GM19438 (cell line): ENCODE data around the gene LRG1.
"Not testable (repeated sequence)": the region's sequence is repeated elsewhere in the genome, so short reads cannot be mapped to it uniquely, and the experiment has no call there.

ENCODE experiments used
- ATAC-seq: cut with Tn5 transposase; IDR thresholded peaks from one replicate; pipeline ENCODE4 v1.9.1; 2021; ENCODE audit warnings: low read depth; ENCODE audit not compliant: unreplicated experiment

LRG1 gene

GRCh38 chr19:4531562-4532165 lies 8.2 kb downstream of the LRG1 start:
- ATAC-seq, result no peak

GRCh38 chr19:4529924-4530522 lies 9.8 kb downstream of the LRG1 start:
- no peak for ATAC-seq

DNA sequence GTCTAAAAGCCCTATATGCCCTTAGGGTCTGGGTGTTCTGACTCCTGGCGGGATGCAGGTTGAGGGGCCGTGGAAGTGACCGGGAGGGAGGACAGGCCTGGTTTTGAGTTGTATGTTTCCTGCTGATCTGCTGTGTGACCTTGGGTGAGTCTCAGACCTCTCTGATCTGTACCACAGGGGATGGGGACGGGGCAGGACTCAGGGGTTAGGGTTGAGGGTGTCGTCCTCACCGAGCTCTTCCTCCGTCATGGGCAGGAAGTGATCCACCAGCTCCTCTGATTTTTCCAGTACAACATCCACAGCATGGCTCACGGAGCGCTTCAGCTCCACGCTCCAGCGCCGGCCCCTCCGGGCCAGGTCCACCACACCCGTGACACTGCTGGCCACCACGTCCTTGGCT lies 11.0 kb downstream of the LRG1 start:
- ATAC-seq, result no peak

DNA sequence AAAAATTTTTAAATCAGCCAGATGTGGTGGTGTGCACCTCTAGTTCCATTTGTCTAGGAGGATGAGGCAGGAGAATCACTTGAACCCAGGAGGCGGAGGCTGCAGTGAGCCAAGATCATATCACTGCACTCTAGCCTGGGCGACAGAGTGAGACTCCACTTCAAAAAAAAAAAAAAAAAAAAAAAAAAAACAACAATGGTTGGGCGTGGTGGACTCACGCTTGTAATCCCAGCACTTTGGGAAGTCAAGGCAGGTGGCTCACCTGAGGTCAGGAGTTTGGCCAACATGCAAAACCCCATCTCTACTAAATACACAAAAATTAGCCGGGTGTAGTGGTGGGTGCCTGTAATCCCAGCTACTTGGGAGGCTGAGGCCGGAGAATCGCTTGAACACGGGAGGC lies 12.5 kb downstream of the LRG1 start:
- ATAC-seq, result not testable (repeated sequence)

GRCh38 chr19:4525563-4526002 lies 14.3 kb downstream of the LRG1 start:
- ATAC-seq, result no peak

DNA sequence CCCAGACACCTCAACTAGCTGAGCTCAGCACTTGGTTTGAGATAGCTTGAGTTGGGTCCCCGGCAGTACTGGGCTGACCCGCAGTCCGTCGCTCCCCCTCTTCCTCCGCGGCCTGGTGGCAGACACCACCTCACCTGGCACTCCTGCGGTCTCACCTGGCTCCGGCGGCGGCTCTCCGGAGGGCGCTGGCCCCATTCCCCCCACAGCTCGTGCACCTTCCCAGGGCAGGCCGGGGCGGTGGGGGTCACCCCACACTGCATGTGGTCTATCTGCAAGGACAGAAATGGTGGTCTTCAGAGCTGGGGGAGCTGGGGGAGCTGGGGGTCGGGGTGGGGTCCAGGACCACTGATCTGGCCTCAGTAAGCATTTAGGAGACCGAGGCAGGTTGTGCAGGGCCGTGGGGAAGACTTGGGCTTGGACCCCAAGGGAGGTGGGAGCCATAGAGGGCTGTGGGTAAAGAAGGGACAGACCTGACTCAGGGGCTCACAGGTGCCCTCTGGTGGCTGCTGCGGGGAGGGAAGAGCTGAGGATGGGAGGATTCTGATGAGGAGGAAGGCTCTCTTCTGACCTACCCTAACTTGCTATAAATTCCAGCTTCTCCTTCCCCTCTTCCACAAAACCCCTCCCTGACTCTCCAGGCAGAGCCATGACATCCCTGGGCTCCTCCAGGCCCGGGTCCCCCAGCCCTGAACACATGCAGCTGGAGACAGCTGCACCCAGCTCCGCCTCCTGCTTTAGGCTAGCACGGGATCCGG lies 14.9 kb downstream of the LRG1 start:
- no peak for ATAC-seq

DNA sequence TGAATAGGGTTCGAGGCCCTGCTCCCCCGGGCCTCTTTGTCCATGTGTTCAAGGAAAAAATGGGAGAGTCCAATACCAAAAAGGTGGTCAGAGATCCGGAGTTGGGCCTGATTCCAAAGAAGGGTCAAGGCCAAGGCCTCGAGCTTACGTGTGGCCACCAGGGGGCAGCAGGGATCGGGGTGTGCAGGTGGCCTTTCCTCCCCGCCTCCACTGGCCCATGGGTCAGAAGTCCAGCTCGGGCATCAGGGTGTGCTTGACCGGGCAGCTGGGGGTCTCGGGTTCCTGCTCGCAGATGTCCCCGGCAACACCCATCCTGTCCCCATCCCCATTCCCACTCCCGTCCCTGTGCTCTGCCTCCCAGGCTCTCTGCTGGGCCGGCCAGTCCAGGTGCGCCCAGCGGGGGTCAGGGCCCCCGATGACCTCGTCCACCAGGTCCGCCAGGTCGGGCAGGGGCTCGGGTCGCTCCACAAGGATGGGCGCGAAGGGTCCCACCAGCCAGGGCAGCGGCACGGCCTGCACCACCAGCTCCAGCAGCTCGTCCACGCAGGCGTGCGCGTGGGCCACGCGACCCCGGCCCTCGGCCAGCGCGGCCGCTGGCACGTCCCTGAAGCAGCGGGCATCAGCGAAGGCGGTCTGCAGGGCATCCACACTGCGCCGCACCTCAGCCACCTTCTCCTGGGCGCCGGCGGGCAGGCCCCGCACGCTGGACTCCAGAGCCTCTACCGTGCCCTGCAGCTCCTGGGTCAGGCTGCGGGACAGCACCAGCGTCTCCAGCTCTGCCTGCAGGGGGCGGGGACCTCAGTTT lies 16.3 kb downstream of the LRG1 start:
- no peak for ATAC-seq

DNA sequence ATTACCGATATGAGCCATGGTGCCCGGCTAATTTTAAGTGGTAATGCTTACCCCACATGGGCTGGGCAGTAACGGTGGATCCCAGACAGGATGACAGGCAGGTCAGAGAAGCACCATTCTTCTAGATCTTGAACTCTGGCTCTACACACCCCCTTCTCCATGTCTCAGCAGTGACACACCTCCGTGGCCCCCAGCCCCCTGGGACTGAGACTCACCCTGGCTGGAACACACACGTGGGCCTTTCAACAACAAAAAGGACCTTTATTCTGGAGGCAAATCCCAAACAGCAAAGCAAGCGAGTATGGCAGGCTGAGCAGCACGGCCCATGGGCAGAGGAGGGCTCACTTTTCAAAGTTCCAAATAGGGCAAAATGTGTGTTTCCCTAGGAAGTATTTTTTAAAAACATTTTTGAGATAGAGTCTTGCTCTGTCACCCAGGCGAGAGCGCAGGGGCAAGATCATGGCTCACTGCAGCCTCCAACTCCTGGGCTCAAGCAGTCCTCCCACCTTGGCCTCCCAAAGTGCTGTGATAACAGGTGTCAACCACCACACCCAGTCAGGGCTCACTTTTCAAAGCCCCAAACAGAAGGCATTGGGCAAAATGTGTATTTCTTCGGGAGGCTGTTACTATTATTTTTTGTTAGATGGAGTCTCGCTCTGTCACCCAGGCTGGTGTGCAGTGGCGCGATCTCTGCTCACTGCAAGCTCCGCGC lies 17.4 kb downstream of the LRG1 start:
- ATAC-seq, result no peak

GRCh38 chr19:4521888-4522242 lies 18.0 kb downstream of the LRG1 start:
- no peak for ATAC-seq

- no peak for ATAC-seq
Observed at GRCh38 chr19:4521170-4521887, 18.5 kb downstream of the LRG1 start.

DNA sequence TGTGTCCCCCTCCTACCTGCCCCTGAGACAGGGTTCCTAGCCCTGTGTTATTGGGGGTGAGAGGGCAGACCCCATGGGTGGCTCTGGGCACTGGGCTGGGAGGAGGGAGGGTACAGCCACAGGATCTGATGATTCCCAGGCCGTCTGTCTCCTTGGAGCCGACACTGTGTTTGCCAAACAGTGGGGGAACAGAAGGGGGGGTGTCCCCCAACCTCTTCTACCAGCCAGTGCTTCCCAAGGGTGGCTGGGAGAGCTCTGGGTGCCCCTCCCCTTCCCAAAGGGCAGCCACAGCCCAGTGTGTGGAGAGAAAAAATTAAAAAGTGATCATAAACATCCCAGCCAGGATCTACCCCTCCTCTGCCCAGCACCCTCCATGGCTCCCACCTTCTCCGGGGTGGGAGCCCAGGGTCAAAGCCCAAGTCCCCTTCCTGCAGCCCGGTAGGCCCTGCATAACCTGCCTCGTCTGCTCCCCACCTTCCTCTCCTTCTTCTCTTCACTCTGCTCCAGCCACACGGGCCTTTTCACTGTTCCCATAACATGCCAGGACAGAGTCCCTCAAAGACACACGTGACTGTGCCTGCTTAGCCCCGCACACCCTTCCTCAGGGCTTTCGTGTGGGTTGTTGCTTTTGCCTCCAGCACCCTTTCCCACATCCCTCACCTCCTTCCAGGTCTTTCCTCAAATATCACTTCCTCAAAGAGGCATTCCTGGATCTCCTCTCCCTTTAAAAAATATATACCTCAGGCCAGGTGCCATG lies 20.1 kb downstream of the LRG1 start:
- no peak for ATAC-seq

- no peak for ATAC-seq
Observed at GRCh38 chr19:4519172-4519496, 20.7 kb downstream of the LRG1 start.

DNA sequence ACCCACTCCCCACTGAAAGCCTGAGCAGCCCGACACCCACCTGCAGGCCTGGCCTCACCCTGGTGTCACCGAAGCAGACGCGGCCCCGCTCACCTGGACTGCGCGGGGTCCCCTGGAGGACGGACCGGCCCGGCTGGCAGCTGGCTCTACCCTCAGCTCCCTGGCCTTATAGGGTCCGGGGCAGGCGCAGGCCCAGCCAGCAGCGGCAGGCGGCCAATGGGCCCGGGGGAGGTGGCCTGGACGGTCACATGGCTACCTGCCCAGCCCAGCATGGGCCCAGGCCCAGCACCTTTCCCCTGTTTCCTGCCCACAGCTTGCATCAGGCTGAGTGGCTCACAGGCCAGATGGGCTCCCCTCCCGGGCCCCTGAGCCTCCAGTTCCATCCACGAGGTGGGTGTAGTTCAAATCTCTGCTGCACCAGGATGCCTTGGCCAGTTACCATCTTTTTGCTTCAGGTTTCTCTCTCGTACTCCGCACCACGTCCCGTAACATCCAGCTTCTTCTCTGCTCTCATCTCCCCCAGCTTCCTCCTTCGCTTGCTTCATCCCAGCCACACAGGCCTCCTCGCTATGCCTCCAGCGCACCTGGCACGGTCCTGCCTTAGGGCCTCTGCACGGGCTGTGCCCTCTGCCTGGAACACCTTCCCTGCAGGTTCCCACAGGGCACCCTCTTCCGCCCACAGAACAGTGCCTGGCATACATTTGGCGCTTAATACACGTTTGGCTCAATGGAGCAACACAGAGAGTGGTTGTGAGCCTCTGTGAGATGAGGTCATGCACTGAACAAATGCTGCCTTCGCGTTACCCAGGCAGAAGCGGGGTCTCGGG lies 21.3 kb downstream of the LRG1 start, which contains the start of gene PLIN4:
PLIN4 (minus strand) TSS at position 142 of the 827 bp plus-strand sequence. CDS start 214 bp downstream, outside the sequence.
- no peak for ATAC-seq

DNA sequence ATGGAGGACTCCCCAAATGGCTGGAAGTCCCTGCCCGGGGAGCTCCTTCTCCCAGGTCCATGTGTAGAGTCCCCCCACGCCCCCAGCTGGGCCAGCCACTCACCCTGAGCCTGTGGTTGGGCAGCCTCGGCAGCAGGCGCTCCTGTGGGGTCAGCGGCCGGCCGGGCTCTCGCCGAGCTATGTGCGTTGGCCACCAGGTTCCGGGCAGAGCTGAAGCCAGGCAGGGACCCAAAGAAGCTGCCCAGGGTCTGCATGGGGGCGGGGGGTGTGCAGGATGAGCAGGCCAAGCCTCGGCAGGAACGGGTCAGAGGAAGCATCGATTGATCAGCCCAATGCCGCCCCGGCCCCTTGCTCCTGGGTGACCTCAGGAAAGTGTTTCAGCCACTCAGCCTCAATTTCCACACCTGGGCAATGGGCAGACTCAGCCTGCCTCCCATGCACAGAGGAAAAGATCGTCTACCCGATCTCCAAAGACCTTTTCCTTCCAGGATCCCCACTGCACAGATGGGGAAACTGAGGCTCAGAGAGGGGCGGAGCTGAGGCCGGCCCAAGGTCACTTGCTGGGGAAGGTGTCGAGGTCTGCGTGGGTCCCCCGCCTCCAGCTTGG lies 22.3 kb downstream of the LRG1 start:
- no peak for ATAC-seq

DNA sequence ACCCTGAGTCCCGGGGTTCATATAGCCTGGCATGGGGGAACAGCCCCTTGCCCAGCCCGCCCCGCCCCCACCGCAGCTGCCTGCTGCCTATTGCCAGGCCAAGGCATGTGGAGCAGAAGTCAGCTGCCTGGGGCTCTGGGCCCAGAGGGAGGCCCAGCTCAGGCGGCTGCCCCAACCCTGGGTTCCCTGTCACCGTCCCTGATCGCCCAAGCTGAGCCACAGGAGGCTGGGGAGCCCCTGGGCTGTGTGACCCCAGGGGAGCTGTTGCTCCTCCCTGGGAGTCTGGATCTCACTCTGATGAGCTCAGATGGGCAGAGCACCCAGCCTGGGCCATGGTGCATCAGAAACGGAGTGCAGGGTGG lies 22.9 kb downstream of the LRG1 start:
- no peak for ATAC-seq

- no peak for ATAC-seq
Observed at GRCh38 chr19:4516199-4516938, 23.5 kb downstream of the LRG1 start.

DNA sequence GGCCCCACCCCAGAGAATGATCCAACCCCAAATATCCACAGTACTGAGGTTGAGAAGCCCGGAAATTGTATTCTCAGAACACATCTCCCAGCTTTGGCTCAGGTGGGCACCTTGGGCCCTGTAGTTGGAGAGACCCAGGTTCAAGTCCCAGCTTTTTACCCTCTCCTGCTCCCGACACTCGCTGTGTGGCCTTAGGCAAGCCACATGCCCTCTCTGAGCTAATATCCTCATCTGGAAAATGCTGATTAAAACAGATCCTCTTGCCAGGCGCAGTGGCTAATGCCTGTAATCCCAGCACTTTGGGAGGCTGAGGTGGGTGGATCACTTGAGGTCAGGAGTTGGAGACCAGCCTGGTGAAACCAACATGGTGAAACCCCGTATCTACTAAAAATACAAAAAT lies 24.1 kb downstream of the LRG1 start:
- ATAC-seq, result no peak
